CD14-positive monocyte (primary cell): ENCODE data around the gene FN1. TPM values are rescaled to one million over a fixed set of nuclear protein-coding genes. Genes with fewer than 3 reads are reported as not detected.

ENCODE experiments used
- DNase-seq, 3 donors: peaks; one replicate each; pipeline ENCODE4 v3.0.0-alpha.2; 2011 to 2022
- H2AFZ ChIP-seq: 2 replicates; pipeline ENCODE4 v1.6.0; 2012; ENCODE audit warnings: mild to moderate bottlenecking, low read depth, low read length, inconsistent platforms; ENCODE audit not compliant: insufficient read depth, poor library complexity, severe bottlenecking
- H3K27ac ChIP-seq, 2 donors: 1 replicate in 1 of 2; 2 replicates in 1 of 2; pipeline ENCODE4 v1.5.1; 2012 to 2013; ENCODE audit warnings: low read length in 2 of 2, control low read depth in 1 of 2, inconsistent platforms in 1 of 2, low read depth in 1 of 2, mild to moderate bottlenecking in 1 of 2
- H3K27me3 ChIP-seq, 2 donors: one replicate each; pipeline versions ENCODE4 v1.6.0 to v1.6.1; 2011 to 2013; ENCODE audit warnings: low read length in 2 of 2; ENCODE audit not compliant: control insufficient read depth in 2 of 2, insufficient read depth in 2 of 2
- H3K36me3 ChIP-seq, 2 donors: replicated peaks in 1 of 2; 1 replicate in 1 of 2; 2 replicates in 1 of 2; pipeline versions ENCODE4 v1.5.1 to v1.6.1; 2012 to 2013; ENCODE audit warnings: low read length in 2 of 2, control low read depth in 1 of 2, inconsistent platforms in 1 of 2, mild to moderate bottlenecking in 1 of 2; ENCODE audit not compliant: insufficient read depth in 2 of 2, control insufficient read depth in 1 of 2
- H3K4me1 ChIP-seq, 2 donors: 1 replicate in 1 of 2; 2 replicates in 1 of 2; pipeline versions ENCODE4 v1.5.1 to v1.6.1; 2012 to 2013; ENCODE audit warnings: low read length in 2 of 2, control low read depth in 1 of 2, inconsistent platforms in 1 of 2, mild to moderate bottlenecking in 1 of 2, moderate library complexity in 1 of 2; ENCODE audit not compliant: insufficient read depth in 2 of 2, control insufficient read depth in 1 of 2
- H3K4me2 ChIP-seq: replicated peaks from 2 replicates; pipeline ENCODE3; 2012; ENCODE audit warnings: low read length, moderate library complexity, mild to moderate bottlenecking; ENCODE audit not compliant: poor library complexity, severe bottlenecking; ENCODE audit errors: extremely low read depth
- H3K4me3 ChIP-seq, 3 experiments: fragments of 200-600 bp in 1 of 3; sonication (generic) in 1 of 3; replicated peaks in 1 of 3; 1 replicate in 2 of 3; 2 replicates in 1 of 3; pipeline ENCODE4 v1.5.1; 2011 to 2013; ENCODE audit warnings: low read length in 3 of 3, mild to moderate bottlenecking in 3 of 3, control low read depth in 2 of 3, low read depth in 2 of 3, inconsistent platforms in 1 of 3, moderate library complexity in 1 of 3
- H3K79me2 ChIP-seq: 2 replicates; pipeline ENCODE4 v1.6.0; 2012; ENCODE audit warnings: mild to moderate bottlenecking, control low read depth, inconsistent platforms, low read length, moderate library complexity; ENCODE audit not compliant: insufficient read depth
- H3K9ac ChIP-seq: 2 replicates; pipeline ENCODE4 v1.6.0; 2017; ENCODE audit warnings: low read length, mild to moderate bottlenecking; ENCODE audit not compliant: insufficient read depth, poor library complexity, severe bottlenecking
- H3K9me3 ChIP-seq, 2 donors: replicated peaks in 1 of 2; 1 replicate in 1 of 2; 2 replicates in 1 of 2; pipeline versions ENCODE4 v1.5.1 to v1.6.1; 2012 to 2013; ENCODE audit warnings: low read length in 2 of 2, control low read depth in 1 of 2; ENCODE audit not compliant: control insufficient read depth in 1 of 2, insufficient read depth in 1 of 2
- H4K20me1 ChIP-seq: 2 replicates; pipeline ENCODE4 v1.6.0; 2012; ENCODE audit warnings: mild to moderate bottlenecking, low read length, control low read depth, moderate library complexity; ENCODE audit not compliant: insufficient read depth
- H3K27ac Mint-ChIP-seq, 7 donors: one replicate each; pipeline ENCODE4 v1.8.0; 2020; ENCODE audit warnings: mild to moderate bottlenecking in 7 of 7, mixed read lengths in 7 of 7, moderate library complexity in 6 of 7, inconsistent platforms in 2 of 7
- H3K27me3 Mint-ChIP-seq, 3 donors: one replicate each; pipeline ENCODE4 v1.8.0; 2021 to 2022; ENCODE audit warnings: low read depth in 3 of 3, mild to moderate bottlenecking in 3 of 3, mixed read lengths in 3 of 3, moderate library complexity in 3 of 3, inconsistent platforms in 1 of 3
- H3K36me3 Mint-ChIP-seq, 2 donors: one replicate each; pipeline ENCODE4 v1.8.0; 2020; ENCODE audit warnings: mixed read lengths in 2 of 2, inconsistent platforms in 1 of 2, mild to moderate bottlenecking in 1 of 2
- H3K4me1 Mint-ChIP-seq: one replicate; pipeline ENCODE4 v1.8.0; 2020; ENCODE audit warnings: mild to moderate bottlenecking, mixed read lengths
- H3K4me3 Mint-ChIP-seq, 2 donors: one replicate each; pipeline ENCODE4 v1.8.0; 2020; ENCODE audit warnings: mild to moderate bottlenecking in 2 of 2, mixed read lengths in 2 of 2, moderate library complexity in 1 of 2
- H3K9me3 Mint-ChIP-seq, 7 donors: one replicate each; pipeline ENCODE4 v1.8.0; 2020 to 2022; ENCODE audit warnings: mixed read lengths in 7 of 7, mild to moderate bottlenecking in 6 of 7, moderate library complexity in 6 of 7, inconsistent platforms in 2 of 7
- CTCF ChIP-seq: fragments of 200-600 bp; IDR thresholded peaks from one replicate; pipeline ENCODE4 v1.8.0; 2022; ENCODE audit warnings: antibody characterized with exemption, mild to moderate bottlenecking
- WGBS: methylation state at CpG from one replicate; pipeline ENCODE4 v1.1.5; 2013; ENCODE audit warnings: missing lambda C conversion rate; ENCODE audit not compliant: insufficient coverage; 5-methylcytosine and 5-hydroxymethylcytosine counted together
- intact Hi-C, 2 donors: fragments of 100-400 bp; cut with micrococcal nuclease; formaldehyde crosslinking; loops; one replicate each; pipeline versions ENCODE4 v1.15.0 to v1.15.1; 2023
- polyA plus RNA-seq, 3 donors: library from polyadenylated mRNA; depleted of rRNA in 1 of 3; unstranded in 2 of 3; stranded (reverse) in 1 of 3; fragments of 300-500 nt in 2 of 3; fragments of >200 nt in 1 of 3; fragmentation: Illumina TruSeq in 2 of 3; gene quantifications; 1 replicate in 2 of 3; 2 replicates in 1 of 3; pipeline ENCODE4 v1.2.3, GENCODE V29; 2012 to 2021

The FN1 gene
- polyA plus RNA-seq, 3 donors: 0.21 to 0.72 (median 0.23) TPM

- WGBS: 98% methylated on average over 6 of the region's 8 CpGs
- no peaks in the 10 kb centered on the region for H3K36me3 Mint-ChIP-seq
- no peak overlapping the region for H3K4me3 ChIP-seq
- no peak overlapping the region for H3K9ac ChIP-seq
- H3K4me1 ChIP-seq: no peaks in the 10 kb centered on the region
- DNase-seq: no peak
- no peak for TF ChIP-seq CTCF
- no peak overlapping the region for H3K27ac Mint-ChIP-seq
- H3K27me3 Mint-ChIP-seq: peaks cover 1 to 4% (median 2%) of the 10 kb centered on the region in 3 donors
- H3K79me2 ChIP-seq: no peaks in the 10 kb centered on the region
- H3K9me3 ChIP-seq: no peaks in the 10 kb centered on the region
- H4K20me1 ChIP-seq: no peaks in the 10 kb centered on the region
- H2AFZ ChIP-seq: no peak overlapping the region
- no peaks in the 10 kb centered on the region for H3K36me3 ChIP-seq
- no peaks in the 10 kb centered on the region for H3K4me1 Mint-ChIP-seq
- H3K4me2 ChIP-seq: no peak overlapping the region
- H3K27me3 ChIP-seq: no peaks in the 10 kb centered on the region
- intact Hi-C loops: no loop called here
- no peak overlapping the region for H3K4me3 Mint-ChIP-seq
- no peak overlapping the region for H3K27ac ChIP-seq
- peaks cover 0 to 5% (median 0%) of the 10 kb centered on the region in 7 donors for H3K9me3 Mint-ChIP-seq
These were observed 52.1 kb downstream of the FN1 start for GRCh38 chr2:215383652-215384279.

- Mint-ChIP-seq H3K4me3 (no peak overlapping the region), H3K27ac (no peak overlapping the region), H3K9me3 (peaks cover 0 to 5% (median 0%) of the 10 kb centered on the region in 7 donors), H3K4me1 (no peaks in the 10 kb centered on the region), H3K27me3 (peaks cover 1 to 4% (median 2%) of the 10 kb centered on the region in 3 donors), H3K36me3 (no peaks in the 10 kb centered on the region)
- no peak overlapping the region for H2AFZ ChIP-seq
- H3K27me3 ChIP-seq: no peaks in the 10 kb centered on the region
- no peaks in the 10 kb centered on the region for H3K4me1 ChIP-seq
- H3K4me3 ChIP-seq: no peak overlapping the region
- no peak overlapping the region for H3K4me2 ChIP-seq
- TF ChIP-seq CTCF: no peak
- H3K9me3 ChIP-seq: no peaks in the 10 kb centered on the region
- no peaks in the 10 kb centered on the region for H3K36me3 ChIP-seq
- H3K9ac ChIP-seq: no peak overlapping the region
- H3K27ac ChIP-seq: no peak overlapping the region
- no peak for DNase-seq
- no peaks in the 10 kb centered on the region for H3K79me2 ChIP-seq
- intact Hi-C loops: no loop called here
- H4K20me1 ChIP-seq: no peaks in the 10 kb centered on the region
These were observed 53.4 kb downstream of the FN1 start for GRCh38 chr2:215382480-215382879.
